MV-4-11 (cell line): ENCODE results near the gene NPEPL1.

ENCODE experiments used
- DNase-seq: peaks from one replicate; lab custom pipeline; 2025; lab: John Stamatoyannopoulos, UW

NPEPL1 gene

GRCh38 chr20:58701431-58702160 lies 9.0 kb downstream of the NPEPL1 start:
- DNase-seq: no peak

- DNase-seq: no peak
Measured at GRCh38 chr20:58702161-58702510, 9.5 kb downstream of the NPEPL1 start.

- no peak for DNase-seq
Measured at GRCh38 chr20:58702859-58703648, 10.5 kb downstream of the NPEPL1 start.

GRCh38 chr20:58703765-58704371 lies 11.3 kb downstream of the NPEPL1 start:
- no peak for DNase-seq

- DNase-seq: no peak
Measured at GRCh38 chr20:58705208-58705926, 12.8 kb downstream of the NPEPL1 start.

GRCh38 chr20:58706150-58706892 lies 13.7 kb downstream of the NPEPL1 start:
- no peak for DNase-seq

GRCh38 chr20:58706975-58707681 lies 14.5 kb downstream of the NPEPL1 start:
- no peak for DNase-seq

- DNase-seq: no peak
Measured at GRCh38 chr20:58707770-58708169, 15.2 kb downstream of the NPEPL1 start.

GRCh38 chr20:58708246-58708931 lies 15.8 kb downstream of the NPEPL1 start:
- DNase-seq: no peak

- no peak for DNase-seq
Measured at GRCh38 chr20:58709013-58709702, 16.6 kb downstream of the NPEPL1 start.

- DNase-seq: no peak
Measured at GRCh38 chr20:58709703-58710039, 17.1 kb downstream of the NPEPL1 start.

- no peak for DNase-seq
Measured at GRCh38 chr20:58710481-58711265, 18.1 kb downstream of the NPEPL1 start.

- DNase-seq: no peak
Measured at GRCh38 chr20:58711266-58712051, 18.9 kb downstream of the NPEPL1 start.

GRCh38 chr20:58712151-58712791 lies 19.7 kb downstream of the NPEPL1 start:
- DNase-seq: no peak

- DNase-seq: no peak
Measured at GRCh38 chr20:58712806-58713731, 20.5 kb downstream of the NPEPL1 start.

GRCh38 chr20:58713801-58714339 lies 21.3 kb downstream of the NPEPL1 start:
- no peak for DNase-seq
